Measurements from ENCODE around the gene AHNAK.
A peak's percentile ranks its signal among the peaks of the same experiment; 100 is the strongest.

AHNAK gene

DNA sequence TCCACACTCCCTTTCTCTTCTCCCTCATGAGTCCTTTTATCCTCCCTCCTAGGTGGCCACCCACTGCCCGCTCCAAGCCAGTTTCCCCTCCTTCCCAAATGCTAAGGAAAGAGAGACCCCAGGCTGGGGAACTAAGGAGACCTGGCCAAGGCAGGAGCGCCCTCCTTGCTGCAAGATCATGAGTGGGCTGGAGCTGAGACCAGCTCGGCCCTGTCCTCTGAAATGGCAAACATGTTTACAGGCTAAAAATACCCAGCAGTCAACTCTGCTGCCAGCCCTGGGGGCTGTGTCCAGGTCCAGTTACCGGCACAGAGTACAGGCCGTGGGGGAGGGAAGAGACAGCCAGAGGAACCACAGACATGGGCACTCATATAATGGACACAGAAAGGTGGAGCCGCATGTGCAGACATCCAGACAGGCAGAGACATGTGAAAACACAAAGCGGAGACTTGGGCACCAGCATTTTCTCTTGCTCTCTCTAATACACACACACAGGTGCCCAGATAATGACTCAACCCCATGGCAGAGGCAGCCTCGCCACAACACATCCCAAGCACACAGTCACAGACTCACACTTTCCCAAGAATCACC is 1.2 kb upstream of the AHNAK start:
- Mint-ChIP-seq H3K4me1 (peaks cover 65% of the 10 kb centered on the region), H3K9me3 (no peaks in the 10 kb centered on the region), H3K27ac (peak overlapping the region; percentile 83), H3K4me3 (peak overlapping the region; percentile 80), H3K36me3 (peaks cover 45% of the 10 kb centered on the region)
- no peak for ATAC-seq
- DNase-seq (ENCODE audit: low spot score in 2 of 2) = no peak

DNA sequence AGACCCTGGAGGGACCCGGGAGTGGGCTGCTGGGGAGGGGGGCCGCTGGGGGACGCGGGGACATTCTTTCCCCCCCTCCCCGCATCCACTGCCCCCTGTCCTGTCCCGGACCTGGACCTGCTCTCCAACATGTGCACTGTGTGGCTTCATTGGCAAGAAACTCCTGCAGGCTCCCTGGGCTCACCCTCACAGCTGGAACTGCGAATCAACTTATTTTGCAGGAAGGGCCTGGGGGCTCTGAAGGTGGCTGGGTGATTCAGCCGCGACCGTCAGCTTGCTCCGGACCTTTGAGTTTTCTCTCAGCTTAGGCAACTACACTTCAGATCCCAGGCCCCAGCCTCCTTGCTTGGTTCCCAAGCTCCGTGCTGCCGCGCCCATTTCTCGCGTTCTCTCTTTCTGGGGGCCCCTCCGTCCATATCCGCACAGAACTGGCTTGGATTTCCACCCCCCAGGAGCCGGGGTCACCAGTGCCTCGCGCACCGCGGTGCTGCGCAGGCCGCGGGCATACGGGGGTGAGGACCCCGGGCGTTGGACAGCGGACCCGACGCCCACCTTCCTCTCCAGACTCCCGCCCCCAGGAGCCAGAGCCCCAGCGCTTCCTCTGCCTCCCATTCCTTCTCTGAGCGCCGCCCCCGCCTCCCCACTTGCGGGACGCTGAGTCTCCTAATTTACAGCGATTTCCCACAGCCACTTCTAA is 471 bp upstream of the AHNAK start:
- peaks cover 64% of the 10 kb centered on the region for H3K4me1 Mint-ChIP-seq
- DNase-seq (ENCODE audit: low spot score in 2 of 2) (no peak), ATAC-seq (no peak)
- H3K27ac Mint-ChIP-seq = peak overlapping the region; percentile 83
- H3K9me3 Mint-ChIP-seq = no peaks in the 10 kb centered on the region
- peak overlapping the region; percentile 80 for H3K4me3 Mint-ChIP-seq
- H3K36me3 Mint-ChIP-seq = peaks cover 38% of the 10 kb centered on the region

DNA sequence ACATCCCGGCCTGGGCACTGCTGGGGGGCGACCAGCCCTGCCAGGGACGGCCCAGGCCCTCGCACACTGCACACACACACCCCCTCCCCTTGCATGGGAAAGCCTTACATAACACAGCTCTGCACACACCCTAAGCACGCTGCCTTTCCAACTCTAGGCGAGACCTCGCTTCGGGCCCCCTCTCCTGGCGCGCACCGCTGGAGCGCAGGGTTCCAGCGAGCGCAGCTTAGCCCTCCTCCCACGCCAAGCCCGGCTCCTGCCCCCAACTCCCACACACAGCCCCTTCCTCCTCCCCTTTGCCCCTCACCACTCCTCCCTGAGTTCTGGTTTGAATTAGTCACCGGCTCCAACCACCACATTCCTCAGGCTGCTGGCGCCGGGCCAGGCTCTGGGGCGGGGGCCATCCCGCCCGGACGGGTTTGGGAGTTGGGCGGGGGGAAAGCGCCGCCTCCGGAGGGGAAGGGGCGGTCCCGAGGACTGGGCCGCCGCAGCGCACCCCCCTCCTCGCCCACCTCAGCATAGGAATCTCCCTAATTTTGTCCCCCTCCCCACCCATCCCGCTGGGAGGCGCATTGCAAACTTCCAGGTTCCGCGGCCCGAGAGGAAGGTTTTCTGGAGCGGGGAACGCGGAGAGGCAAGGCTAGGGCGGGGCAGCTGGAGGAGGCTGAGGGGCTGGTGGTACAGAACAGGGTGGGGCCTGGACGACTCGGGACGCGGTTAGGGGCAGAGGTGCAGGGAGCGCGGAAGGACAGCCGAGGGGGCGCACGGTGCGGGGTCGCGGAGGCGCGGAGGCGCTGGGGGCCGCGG is 966 bp downstream of the AHNAK start:
- DNase-seq (ENCODE audit: low spot score in 2 of 2) (peak in 1 of 2 donors; percentile 84), ATAC-seq (peak; percentile 29)
- H3K27ac Mint-ChIP-seq = peak overlapping the region; percentile 93
- no peaks in the 10 kb centered on the region for H3K9me3 Mint-ChIP-seq
- peaks cover 64% of the 10 kb centered on the region for H3K4me1 Mint-ChIP-seq
- peak overlapping the region; percentile 80 for H3K4me3 Mint-ChIP-seq
- H3K36me3 Mint-ChIP-seq = peaks cover 41% of the 10 kb centered on the region

DNA sequence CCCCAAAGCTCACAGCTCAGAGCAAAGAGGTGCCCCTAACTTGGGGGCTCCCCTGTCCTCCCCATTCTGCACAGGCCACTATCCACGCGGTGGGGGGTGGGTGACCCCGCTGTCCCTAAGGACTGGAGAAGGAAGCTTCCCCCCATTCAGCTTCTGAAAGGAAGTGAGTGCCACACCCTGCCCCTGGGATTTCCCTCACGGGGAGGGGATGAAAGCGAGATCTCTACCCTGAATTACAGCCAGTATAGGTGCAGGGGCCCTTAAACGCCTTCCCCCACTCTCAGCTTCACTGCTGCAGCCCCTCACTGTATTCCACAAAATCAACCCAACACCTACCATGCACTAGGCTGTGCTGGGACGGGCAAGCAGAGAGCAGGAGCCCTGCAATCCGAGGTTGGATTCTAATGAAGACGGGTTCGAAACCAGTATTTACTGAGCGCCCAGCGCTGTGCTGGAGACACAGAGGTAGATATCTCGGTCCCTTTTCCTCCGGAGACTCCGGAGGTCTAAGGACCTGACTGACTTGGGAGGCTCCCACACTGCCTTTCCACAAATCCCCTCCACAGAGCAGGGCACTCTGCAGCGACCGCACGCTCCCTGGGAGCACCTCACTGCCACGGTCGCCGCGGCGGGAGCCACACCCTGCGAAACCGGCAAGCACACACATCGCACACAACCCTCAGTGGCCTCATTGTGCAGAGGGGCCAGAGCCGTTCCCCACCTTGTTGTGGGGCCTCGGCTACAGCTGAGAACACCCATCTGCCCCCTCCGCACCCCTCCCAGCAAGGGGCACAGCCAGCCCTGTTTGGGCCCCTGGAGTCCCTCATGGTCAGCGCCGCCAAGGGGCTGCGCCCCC is 1.8 kb downstream of the AHNAK start:
- Mint-ChIP-seq H3K4me3 (peak overlapping the region; percentile 80), H3K27ac (peak overlapping the region; percentile 93), H3K36me3 (peaks cover 42% of the 10 kb centered on the region), H3K4me1 (peaks cover 69% of the 10 kb centered on the region), H3K9me3 (no peaks in the 10 kb centered on the region)
- ATAC-seq (no peak), DNase-seq (ENCODE audit: low spot score in 2 of 2) (peak in 1 of 2 donors; percentile 71)

DNA sequence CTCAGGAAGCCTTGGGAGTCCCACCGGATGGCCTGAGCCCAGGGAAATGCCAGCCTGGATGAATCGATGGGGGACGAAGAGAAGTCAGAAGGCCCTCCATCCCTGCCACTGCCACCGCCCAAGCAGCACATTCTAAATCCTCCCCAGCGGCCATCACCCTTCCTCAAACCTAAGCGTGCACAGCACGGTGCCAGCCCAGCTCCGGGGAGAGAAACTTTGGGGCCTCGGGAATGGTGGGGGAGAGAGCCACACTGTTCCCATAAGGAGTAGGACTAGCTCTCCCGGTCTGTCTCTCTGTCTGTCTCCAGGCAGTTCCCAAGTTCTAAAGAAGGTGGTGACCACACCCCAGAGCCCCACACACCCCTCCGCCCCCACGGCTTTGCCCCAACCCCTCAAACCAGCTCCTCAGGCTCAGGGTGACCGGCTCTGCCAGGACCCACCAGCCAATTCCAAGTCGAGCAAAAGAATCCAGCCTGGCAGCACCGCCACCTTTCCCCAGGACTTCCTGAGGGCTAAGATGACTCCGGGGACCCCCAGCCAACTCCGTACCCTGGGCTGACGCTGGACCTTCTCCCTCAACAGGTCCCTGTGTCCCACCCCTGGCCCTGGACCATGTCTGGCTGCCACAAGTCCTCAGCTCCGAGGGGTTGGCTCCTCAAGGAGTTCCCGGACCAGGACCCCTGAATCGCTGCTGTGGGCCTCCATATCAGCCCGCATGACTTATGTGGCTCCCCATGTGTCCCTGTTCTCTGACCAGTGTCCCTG is 2.7 kb downstream of the AHNAK start:
- Mint-ChIP-seq H3K4me3 (peak overlapping the region; percentile 80), H3K4me1 (peaks cover 79% of the 10 kb centered on the region), H3K9me3 (no peaks in the 10 kb centered on the region), H3K36me3 (peaks cover 42% of the 10 kb centered on the region), H3K27ac (peak overlapping the region; percentile 93)
- ATAC-seq = no peak
- peak in 1 of 2 donors; percentile 63 for DNase-seq (ENCODE audit: low spot score in 2 of 2)

DNA sequence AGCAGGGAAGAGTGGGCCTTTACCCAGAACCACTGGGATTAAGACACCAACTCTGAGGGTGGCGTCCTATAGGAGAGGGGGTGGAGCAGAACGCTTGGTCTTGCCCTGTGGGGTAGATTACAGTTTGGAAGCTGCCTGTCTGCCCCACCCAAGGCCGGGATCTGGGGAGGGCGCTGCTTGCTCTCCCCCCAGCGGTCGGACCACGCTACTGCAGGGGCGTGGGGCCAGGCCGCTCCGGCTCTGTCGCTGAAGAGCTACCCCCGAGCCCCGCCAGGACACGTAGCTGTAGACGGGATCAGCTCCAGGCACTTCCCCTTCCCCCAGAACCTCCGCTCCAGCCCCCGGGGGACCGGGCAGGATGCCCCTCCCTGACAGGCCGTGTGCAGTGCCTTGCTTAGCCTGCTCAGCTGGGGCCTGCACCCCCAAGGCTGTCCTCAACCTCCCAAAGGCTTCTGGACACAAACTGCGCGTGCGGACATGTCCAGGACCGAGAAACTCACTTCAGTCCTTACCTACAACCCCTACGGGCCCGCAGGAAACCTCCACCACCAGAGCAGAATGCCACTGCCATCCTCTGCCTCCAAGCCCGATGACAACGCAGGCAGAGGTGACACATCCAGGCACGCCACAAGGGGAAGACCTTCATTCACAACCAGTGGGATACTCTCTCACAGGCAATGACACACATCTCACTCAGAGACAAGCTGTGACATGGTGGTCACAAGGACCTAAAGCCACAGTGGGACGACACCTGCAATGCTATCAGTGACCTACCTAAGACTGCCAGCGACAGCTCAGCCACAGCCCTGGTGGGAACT is 3.6 kb downstream of the AHNAK start:
- Mint-ChIP-seq H3K36me3 (peaks cover 43% of the 10 kb centered on the region), H3K27ac (peak overlapping the region; percentile 93), H3K4me1 (peaks cover 84% of the 10 kb centered on the region), H3K9me3 (no peaks in the 10 kb centered on the region), H3K4me3 (peak overlapping the region; percentile 80)
- peak; percentile 81 to 93 for DNase-seq (ENCODE audit: low spot score in 2 of 2)
- ATAC-seq = peak; percentile 76

DNA sequence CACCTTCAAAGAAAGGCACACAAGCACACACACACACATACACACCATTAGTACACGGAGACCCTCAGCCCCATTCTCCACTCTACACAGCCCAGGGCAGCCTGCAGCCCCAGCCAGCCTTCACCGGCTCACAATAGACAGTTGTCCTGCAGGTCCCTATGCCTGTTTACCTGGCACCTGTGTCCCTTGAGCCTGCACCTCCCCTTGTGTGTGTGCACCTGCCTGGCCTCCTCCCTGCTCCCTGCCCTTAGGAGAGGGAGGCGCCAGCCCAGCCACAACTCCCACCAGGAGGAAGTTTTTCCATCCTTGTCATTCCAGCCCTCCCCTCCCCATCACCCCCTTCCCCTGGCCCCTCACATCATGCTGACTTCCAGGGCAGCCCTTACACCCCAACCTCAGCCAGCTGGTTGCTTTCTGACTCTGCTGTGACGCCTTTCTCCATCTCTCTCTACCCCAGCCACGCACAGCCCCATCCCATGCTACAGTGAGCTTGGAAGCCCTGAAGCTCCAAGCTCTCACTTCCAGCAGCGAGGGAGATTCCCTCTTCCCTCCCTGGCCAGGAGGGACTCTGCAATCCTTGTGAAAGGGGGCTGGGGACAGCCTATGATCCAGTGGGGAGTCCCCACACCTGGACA is 4.4 kb downstream of the AHNAK start:
- Mint-ChIP-seq H3K4me1 (peaks cover 79% of the 10 kb centered on the region), H3K9me3 (no peaks in the 10 kb centered on the region), H3K4me3 (peak overlapping the region; percentile 80), H3K27ac (peak overlapping the region; percentile 93), H3K36me3 (peaks cover 42% of the 10 kb centered on the region)
- no peak for DNase-seq (ENCODE audit: low spot score in 2 of 2)
- ATAC-seq = no peak

DNA sequence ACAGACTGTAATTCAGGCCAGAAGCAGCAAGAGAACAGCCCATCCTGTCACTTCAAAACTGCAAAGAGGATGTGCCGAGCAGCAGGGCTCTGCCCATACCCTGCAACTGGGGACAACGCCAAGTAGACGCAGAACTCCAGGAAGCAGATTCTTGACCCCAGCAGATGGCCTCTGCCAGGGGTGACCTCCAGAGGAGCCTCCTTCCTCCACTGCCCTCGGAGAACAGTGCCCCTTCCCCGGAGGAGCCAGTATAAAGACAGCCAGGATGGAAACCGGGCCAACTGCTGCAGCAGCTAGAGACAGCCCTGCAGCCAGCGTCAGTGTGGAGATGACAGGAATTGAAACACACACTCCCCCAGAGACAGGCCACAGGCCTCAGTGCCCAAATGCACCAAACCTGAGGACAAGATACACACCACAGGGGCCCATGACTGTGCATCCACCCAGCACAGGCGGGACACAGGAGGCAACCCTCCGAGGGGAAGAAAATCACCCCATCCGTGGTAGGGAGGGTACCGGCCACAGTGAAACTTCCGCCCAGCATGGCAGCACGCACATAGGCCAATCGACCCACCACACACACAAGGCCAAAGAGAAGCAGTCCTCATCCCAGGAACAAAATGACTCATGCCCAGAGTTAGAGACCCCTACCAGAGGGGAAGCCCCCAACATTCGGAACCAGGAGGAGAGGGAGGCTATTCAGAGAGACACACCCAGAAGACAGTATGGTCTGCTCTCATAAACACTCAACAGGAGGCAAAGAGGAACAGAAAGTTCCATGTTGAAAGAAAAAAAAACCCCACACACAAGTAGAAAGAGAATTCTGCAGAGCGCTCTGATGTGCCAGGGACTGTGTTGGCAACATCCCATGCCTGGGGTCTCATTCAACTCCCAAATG is 5.6 kb downstream of the AHNAK start:
- Mint-ChIP-seq H3K4me1 (peaks cover 84% of the 10 kb centered on the region), H3K36me3 (peaks cover 50% of the 10 kb centered on the region), H3K4me3 (peak overlapping the region; percentile 80), H3K27ac (peak overlapping the region; percentile 93), H3K9me3 (no peaks in the 10 kb centered on the region)
- ATAC-seq (peak; percentile 78), DNase-seq (ENCODE audit: low spot score in 2 of 2) (peak in 1 of 2 donors; percentile 82)

DNA sequence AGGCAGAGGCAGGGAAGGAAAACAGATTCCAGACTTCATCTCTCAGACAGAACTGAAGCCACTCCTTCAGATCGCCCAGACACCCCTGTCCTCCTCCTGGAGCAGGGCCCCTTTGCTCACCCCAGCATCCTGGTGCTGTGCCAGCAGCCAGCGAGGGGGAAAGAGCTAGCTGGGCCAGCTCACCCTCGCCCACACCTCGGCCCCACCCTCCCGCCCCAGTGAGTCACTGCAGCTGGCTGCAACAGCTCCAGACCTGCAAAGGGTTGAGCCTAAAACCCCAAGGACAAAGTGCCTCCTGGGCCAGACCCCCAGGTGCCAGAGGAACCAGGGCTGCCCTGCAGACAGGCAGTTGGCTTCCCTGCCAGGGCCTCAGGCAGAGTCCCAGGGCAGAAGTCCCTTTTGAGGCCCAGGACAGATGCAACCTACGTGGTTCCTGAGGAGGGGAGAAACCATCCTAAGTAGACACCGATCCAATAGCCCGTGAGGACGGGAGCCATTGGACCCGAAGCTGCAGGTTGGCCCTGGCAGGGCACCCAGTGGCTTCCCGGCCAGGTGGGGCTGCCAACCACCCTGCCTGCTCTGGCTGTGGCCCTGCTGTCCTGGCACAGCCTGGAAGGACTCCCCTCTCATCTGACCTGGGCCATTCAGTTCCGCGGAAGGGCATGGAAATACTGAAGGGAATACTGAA is 7.2 kb downstream of the AHNAK start:
- DNase-seq (ENCODE audit: low spot score in 2 of 2) = peak in 1 of 2 donors; percentile 70
- Mint-ChIP-seq H3K27ac (peak overlapping the region; percentile 93), H3K4me3 (peak overlapping the region; percentile 80), H3K36me3 (peaks cover 57% of the 10 kb centered on the region), H3K4me1 (peaks cover 80% of the 10 kb centered on the region), H3K9me3 (no peaks in the 10 kb centered on the region)
- ATAC-seq = peak; percentile 39

DNA sequence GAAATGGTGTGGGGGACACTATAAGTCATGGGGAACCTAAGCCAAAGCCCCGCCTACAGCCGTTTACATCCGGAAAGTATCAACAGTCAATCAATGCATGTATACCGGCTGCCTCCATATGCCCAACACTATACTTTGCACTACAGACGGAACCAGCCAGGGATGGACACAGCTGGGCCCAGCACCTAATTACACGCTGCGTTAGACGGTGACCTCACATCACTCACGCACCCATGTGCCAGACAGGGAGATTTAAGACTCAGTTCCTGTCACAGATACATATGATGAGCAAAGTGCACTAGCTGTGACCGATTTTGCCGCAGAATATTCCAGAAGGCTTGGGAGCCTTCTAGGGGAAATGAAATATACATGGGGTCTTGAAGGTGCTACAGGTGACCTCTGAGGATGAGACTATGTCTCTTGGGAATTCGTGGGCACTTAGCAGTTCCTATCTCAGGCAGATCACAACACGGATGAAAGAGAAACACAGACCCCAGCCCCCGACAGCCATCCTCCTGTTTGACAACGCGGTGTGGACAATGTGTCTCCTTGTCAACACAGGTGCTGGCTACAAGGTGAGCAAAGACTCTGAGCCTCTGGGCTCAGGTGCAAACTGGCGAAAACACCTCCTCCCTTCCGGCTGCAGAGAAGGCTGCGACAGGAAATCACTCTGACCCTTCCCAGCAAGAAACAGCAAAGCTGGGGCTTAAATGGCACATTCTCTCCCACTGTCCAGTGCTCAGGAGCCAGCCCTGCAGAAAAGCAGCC is 8.0 kb downstream of the AHNAK start:
- Mint-ChIP-seq H3K36me3 (peaks cover 60% of the 10 kb centered on the region), H3K4me1 (peaks cover 73% of the 10 kb centered on the region), H3K4me3 (peak overlapping the region; percentile 80), H3K27ac (peak overlapping the region; percentile 93), H3K9me3 (no peaks in the 10 kb centered on the region)
- DNase-seq (ENCODE audit: low spot score in 2 of 2) (no peak), ATAC-seq (no peak)

DNA sequence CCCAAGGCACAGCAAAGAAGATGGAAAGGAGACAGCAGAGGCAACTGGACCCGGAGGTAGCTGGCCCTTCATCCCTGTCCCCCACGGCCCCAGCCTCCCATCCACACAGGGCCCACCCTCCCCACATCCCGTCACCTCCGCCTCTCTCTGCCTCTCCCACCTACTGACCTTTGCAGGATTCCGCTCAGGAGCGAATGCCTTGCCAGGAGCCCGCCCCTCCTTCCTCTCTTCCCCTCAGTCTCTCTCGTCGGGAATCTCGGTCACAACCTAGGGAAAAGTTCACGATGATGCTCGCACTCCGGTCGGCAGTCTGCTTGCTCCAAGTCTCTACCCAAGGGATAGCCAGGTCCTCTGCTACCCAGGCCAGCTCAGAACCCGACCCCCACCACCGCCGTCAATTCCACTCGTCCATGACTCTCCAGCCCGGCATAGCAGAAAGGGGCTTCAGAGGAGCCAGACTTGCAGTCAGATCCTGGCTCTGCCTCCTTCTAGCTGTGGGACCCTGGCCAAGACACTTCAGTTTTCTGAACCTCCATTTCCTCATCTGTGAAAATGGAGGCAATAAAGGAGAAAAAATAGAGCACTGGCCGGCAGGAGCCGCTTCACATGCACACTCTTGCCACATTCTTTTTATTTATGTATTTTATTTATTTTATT is 10.2 kb downstream of the AHNAK start:
- no peak for DNase-seq (ENCODE audit: low spot score in 2 of 2)
- no peak for ATAC-seq
- Mint-ChIP-seq H3K36me3 (peaks cover 77% of the 10 kb centered on the region), H3K4me3 (no peak overlapping the region), H3K4me1 (peaks cover 63% of the 10 kb centered on the region), H3K9me3 (no peaks in the 10 kb centered on the region), H3K27ac (peak overlapping the region; percentile 93)

Data from stimulated activated effector memory CD8-positive, alpha-beta T cell treated with anti-CD3 and anti-CD28 coated beads, Interleukin-12 subunit alpha, Interleukin-12 subunit beta, amount 100 ng/mL, for 72 hours (primary cell).